ENCODE data around the gene GRK6. TPM values are rescaled to one million over a fixed set of nuclear protein-coding genes. Genes with fewer than 3 reads are reported as not detected.

The GRK6 gene
- polyA plus RNA-seq, 1 experiment = 16.4 TPM

GRCh38 chr5:177456591-177456964 is 30.1 kb downstream of the GRK6 start:
- CTCF ChIA-PET = interaction anchor here (1.1 to 15.6 kb wide), 16 partner anchors 8 to 137 kb away, joined by 3 to 205 read pairs (median 8); partner anchors contain the start of gene PDLIM7
- no peak for DNase-seq (ENCODE audit: low read depth, low spot score)
- Histone ChIP-seq H3K9me3 (ENCODE audit: control insufficient read depth, insufficient read depth, low read length) (no peaks in the 10 kb centered on the region), H3K27me3 (ENCODE audit: control insufficient read depth, insufficient read depth, low read length) (no peaks in the 10 kb centered on the region), H3K4me3 (ENCODE audit: low read depth, low read length) (no peak overlapping the region), H3K27ac (ENCODE audit: low read depth, low read length) (peak overlapping the region; percentile 65)
- no peak for TF ChIP-seq CTCF (IDR thresholded peaks at IDR 0.05; ENCODE audit: low read depth, low read length)
- POLR2A ChIA-PET = interaction anchor here (0.5 to 3.3 kb wide), 6 partner anchors 9 to 141 kb away, joined by 3 to 20 read pairs (median 7); partner anchors contain the start of gene PDLIM7

DNA sequence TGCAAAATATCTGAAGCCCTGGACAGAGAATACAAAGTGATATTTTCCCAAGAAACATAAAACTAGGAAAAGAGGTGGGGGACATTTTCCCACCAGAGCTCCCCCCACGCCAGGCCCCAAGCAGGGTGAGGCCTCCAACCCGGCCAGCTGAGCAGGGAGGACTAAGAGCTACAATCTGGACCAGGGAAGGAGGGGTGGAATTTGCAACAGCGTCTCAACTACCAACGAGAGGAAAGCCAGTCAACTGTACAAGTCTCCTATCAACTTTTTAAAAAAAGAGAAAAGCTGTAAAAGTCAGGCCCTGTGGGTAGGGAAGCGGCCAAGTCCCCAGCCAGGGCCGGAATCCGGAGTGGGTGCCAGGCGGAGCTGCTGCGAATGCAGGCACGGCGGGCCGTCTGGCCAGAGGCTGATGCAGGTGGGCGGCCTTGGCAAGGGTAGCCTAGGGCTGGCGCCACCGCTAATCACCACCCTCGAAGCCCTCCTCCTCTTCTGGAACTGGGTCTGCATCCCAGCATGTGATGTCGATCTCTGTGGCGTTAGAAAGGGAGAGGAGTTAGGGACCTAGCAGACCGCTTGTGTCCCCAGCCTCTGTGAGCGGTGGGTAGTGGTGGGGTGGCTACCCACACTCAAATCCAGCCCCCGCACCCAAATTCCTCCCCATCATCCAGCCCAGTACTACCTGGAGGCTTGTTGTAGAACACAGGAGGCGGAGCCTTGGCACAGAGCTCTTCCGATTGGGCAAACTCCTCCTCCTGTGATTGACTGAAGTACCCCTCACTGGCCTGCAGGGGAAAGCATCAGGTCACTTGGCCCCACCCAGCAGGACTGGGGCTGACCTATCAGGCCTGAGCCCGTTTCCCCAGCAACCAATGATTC is 30.7 kb downstream of the GRK6 start:
- ChIA-PET POLR2A (interaction anchor here (0.5 to 3.3 kb wide), 11 partner anchors 9 to 140 kb away, joined by 3 to 20 read pairs (median 6); partner anchors contain the start of genes GRK6 and PDLIM7), CTCF (interaction anchor here (0.6 to 15.6 kb wide), 22 partner anchors 9 to 147 kb away, joined by 3 to 205 read pairs (median 6); partner anchors contain the start of genes DBN1 and PDLIM7)
- TF ChIP-seq CTCF (IDR thresholded peaks at IDR 0.05; ENCODE audit: low read depth, low read length) = peak; percentile 71
- Histone ChIP-seq H3K4me3 (ENCODE audit: low read depth, low read length) (no peak overlapping the region), H3K27ac (ENCODE audit: low read depth, low read length) (peak overlapping the region; percentile 65), H3K27me3 (ENCODE audit: control insufficient read depth, insufficient read depth, low read length) (no peaks in the 10 kb centered on the region), H3K9me3 (ENCODE audit: control insufficient read depth, insufficient read depth, low read length) (no peaks in the 10 kb centered on the region; the same call in 1 of the 2 replicates)
- peak; percentile 93 for DNase-seq (ENCODE audit: low read depth, low spot score)

GRCh38 chr5:177457852-177458681 is 31.6 kb downstream of the GRK6 start:
- Histone ChIP-seq H3K27ac (ENCODE audit: low read depth, low read length) (peak overlapping the region; percentile 52), H3K9me3 (ENCODE audit: control insufficient read depth, insufficient read depth, low read length) (no peaks in the 10 kb centered on the region; the same call in 1 of the 2 replicates), H3K27me3 (ENCODE audit: control insufficient read depth, insufficient read depth, low read length) (no peaks in the 10 kb centered on the region), H3K4me3 (ENCODE audit: low read depth, low read length) (no peak overlapping the region)
- CTCF ChIA-PET = interaction anchor here (1.2 to 15.6 kb wide), 16 partner anchors 8 to 148 kb away, joined by 3 to 205 read pairs (median 10); partner anchors contain the start of gene DBN1
- POLR2A ChIA-PET = interaction anchor here (0.8 to 3.3 kb wide), 10 partner anchors 10 to 69 kb away, joined by 3 to 20 read pairs (median 6); partner anchors contain the start of genes GRK6 and PDLIM7
- no peak for DNase-seq (ENCODE audit: low read depth, low spot score)
- no peak for TF ChIP-seq CTCF (IDR thresholded peaks at IDR 0.05; ENCODE audit: low read depth, low read length)

GRCh38 chr5:177458912-177459350 is 32.5 kb downstream of the GRK6 start:
- Histone ChIP-seq H3K27me3 (ENCODE audit: control insufficient read depth, insufficient read depth, low read length) (no peaks in the 10 kb centered on the region), H3K9me3 (ENCODE audit: control insufficient read depth, insufficient read depth, low read length) (no peaks in the 10 kb centered on the region; the same call in 1 of the 2 replicates), H3K27ac (ENCODE audit: low read depth, low read length) (peak overlapping the region; percentile 31), H3K4me3 (ENCODE audit: low read depth, low read length) (no peak overlapping the region)
- DNase-seq (ENCODE audit: low read depth, low spot score) = no peak
- POLR2A ChIA-PET = interaction anchor here (0.7 to 3.3 kb wide), 3 partner anchors 9 to 37 kb away, joined by 3 to 20 read pairs (median 3); no protein-coding TSS in a partner anchor
- CTCF ChIA-PET = interaction anchor here (1.1 kb wide), 1 partner anchor 68 kb away, joined by 3 read pairs; no protein-coding TSS in a partner anchor
- TF ChIP-seq CTCF (IDR thresholded peaks at IDR 0.05; ENCODE audit: low read depth, low read length) = no peak
